NCI-H2227 (cell line): ENCODE results near the gene POLRMT.

ENCODE experiments used
- DNase-seq: peaks from one replicate; lab custom pipeline; 2025; ENCODE audit not compliant: unreplicated experiment; lab: John Stamatoyannopoulos, UW

Gene POLRMT

DNA sequence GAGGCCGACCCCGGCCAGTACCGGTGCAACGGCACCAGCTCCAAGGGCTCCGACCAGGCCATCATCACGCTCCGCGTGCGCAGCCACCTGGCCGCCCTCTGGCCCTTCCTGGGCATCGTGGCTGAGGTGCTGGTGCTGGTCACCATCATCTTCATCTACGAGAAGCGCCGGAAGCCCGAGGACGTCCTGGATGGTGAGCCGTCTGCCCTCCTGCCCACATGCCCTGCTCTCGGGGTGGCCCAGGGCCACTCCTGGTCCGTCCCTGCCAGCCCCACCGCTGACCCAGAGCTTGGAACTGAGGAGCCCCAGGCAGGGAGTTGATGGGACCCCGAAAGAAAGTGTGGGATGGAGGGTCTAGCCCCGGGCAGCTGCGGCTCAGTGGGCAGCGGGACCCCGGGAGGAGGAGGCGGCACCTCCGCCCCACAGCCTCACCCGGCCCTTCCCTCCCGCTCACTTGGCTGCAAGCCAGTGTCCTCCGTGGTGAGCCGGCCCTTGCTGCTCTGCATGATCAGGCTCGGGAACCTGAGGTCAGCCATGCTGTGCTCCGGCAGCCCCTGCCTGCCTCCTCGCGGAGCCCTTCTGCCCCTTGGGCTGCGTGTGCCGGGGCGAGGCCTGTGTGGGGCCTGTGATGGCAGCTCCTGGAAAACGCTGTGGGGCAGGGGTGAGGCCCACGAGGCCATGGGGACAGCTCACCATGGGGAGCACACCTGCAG is 51.8 kb downstream of the POLRMT start:
- DNase-seq: no peak

DNA sequence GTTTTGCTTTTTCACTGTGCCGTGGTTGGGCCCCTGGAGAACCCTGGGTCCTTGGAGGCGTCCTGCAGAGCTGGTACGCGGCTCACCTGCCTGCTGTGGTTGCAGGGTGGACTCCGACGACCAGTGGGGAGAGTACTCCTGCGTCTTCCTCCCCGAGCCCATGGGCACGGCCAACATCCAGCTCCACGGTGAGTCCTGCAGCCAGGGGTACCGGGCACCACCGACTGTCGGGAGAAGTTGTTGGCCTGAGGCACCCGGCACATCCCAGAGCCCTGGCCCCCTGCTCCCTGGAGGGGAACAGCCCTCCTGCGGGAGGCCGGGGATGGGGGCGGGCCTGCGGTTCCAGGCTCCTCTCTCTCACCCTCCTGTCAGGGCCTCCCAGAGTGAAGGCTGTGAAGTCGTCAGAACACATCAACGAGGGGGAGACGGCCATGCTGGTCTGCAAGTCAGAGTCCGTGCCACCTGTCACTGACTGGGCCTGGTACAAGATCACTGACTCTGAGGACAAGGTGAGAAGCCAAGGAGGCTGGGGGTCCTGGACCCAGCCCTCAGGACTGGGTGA is 53.0 kb downstream of the POLRMT start:
- DNase-seq: no peak

DNA sequence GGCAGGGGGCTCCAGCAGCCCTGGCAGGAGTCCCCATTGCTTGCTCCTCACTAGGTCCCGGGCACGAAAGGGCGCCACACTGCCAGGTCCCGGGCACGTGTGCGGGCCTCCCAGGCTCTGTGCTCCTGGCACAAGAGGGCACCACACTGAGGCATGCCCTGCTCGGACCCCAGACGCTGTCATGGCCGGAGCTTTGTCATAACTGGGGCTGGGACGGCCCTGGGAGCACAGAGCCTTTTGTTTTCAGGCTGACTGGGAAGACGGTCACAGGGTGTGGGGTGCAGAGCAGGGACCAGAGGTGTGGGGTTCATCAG is 53.5 kb downstream of the POLRMT start:
- DNase-seq: no peak

DNA sequence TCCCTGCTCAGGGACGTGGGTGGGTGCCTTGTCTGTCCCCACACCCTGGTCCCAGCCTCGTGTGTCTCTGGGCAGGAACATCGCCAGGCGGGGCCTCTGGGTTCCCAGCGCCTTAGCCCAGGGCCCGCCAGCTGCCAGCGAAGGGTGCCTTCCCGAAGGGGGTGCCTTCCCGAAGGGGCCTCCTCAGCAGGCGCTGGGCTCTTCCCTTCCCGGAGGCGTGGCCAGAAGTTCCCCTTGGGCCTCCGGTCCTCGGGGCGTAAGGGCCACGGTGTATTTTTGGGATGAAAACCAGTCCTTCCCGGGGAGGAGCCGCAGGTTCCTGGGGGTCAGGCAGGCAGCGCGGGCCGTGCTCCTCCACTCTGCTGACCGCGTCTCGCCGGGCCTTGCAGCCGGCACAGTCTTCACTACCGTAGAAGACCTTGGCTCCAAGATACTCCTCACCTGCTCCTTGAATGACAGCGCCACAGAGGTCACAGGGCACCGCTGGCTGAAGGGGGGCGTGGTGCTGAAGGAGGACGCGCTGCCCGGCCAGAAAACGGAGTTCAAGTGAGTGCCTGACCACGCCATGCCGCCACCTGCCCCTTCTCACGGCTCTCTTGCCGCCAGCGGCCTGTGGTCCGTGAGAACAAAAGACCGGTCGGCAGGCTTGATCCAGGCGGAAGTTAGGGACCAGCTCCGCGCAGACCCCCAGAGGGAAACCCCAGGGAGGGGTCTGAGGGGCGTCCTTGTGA is 54.1 kb downstream of the POLRMT start:
- DNase-seq: no peak

- no peak for DNase-seq
These were observed 55.6 kb downstream of the POLRMT start for GRCh38 chr19:577439-578392.

DNA sequence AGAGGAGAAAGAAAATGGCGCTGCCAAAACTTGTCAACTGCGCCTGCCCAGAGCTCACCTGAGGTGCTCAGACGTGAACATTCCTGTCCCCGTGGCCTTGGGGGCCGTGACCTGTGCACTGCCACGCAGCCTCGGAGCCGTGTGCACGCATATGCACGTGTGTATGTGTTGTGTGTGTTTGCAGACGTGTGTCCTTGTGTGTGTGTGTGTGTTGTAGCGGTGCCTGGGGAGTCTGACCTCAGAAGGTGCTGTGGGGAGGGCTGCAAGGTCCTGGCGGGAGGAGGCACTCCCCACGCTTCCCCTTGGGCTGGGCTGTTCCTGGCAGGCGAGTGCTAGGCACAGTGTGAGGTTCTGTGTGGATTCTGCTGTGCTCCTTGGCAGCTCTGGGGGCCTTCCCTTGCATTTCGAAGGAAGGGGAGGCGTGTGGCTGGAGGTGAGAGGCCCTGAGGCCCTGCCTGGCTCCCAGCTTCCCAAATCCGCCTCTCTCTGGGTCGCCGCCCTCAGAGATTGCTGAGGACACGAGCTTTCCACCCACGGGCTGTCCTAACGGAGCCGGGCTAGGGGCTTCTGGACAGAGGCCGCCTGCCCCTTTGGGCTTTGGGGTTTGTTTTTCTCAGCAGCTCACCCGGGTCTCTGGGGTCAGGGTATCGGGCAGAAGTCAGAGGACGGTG is 56.4 kb downstream of the POLRMT start:
- DNase-seq: no peak

GRCh38 chr19:575527-576506 is 57.5 kb downstream of the POLRMT start:
- DNase-seq: peak; percentile 37

DNA sequence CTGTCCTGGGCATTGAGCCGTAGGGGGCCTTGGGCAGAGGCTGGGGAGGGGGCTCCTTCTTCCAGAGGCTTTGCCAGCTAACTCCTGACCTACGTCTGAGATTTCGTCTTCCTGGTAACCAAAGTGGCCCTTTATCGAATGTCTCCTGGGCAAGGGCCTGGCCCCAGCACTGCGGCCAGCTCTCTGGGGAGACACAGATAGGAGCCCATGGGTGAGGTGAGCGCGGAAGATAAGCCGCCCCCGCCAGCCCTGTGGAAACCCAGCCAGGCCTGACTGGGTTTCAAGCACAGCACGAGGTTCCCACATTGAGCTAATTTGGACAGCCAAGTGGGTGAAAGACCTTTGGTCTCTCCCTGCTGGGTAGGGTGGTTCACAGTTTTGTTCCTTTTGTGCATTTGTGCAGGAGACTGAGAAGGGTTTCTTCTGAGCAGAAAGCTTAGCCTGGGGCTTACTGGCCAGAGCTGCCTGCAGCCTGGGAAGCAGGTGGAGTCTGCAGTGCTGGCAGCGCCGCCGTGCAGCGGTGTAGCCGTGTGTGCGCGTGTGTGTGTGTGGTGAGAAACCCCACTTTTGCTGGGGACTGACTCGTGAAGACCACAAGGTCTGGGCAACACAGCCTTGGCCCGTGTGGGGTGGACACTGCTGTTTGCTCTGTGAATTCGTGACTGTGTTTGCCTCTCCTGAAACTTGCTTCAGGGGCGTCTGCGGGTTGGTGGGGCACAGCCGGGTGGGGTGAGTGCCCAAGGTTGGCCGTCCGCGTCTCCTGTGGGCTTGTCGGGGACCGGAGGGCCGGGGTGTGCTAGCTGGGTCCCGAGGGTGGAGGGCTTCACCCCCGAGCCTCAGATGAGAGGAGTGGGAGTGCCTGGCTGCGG is 58.4 kb downstream of the POLRMT start:
- peak; percentile 66 for DNase-seq

- no peak for DNase-seq
These were observed 59.9 kb downstream of the POLRMT start for GRCh38 chr19:573519-573825.

DNA sequence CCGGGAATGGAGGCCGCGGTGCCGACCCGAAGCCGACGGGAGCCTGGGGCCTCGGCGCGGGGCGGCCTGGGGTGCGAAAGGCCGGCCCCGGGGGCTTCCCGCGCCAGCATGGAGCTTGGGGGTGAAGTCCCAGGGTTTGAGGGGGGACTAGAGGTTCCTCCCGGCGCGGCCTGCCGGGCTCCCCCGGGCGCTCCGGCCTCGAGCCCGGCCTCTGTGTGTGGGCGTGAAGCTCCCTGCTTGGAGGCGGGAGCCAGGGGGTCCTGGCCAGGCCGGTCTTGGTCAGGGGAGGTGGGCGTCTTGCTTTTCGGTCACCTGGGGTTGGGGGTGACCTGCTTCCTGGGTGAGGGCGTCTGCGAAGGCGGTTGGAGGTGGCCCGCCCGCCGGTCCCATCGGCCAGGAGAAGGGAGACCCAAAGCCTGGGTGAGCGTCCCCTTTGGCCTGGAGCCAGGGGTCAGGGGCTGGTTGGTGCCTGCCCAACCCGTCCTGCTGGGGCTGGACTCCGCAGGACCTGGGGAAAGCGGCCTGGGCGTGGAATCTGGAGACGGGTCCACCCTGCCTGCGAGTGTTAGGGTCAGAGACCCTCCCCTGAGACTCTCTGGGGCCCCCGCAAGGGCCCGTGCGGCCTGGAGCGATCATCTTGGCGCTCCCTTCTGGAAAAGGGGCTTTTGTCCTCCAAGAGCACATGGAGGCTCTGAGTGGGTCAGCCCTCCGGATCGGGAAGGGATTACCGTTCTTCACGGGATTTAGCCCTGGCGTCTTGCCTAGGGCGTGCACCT is 60.4 kb downstream of the POLRMT start:
- DNase-seq: peak; percentile 41

GRCh38 chr19:572140-572742 is 61.1 kb downstream of the POLRMT start, which contains the start of gene BSG:
Gene BSG (plus strand): TSS chr19:572596. CDS start chr19:572635, 39 bp downstream.
- DNase-seq: peak; percentile 97

GRCh38 chr19:571566-571974 is 61.8 kb downstream of the POLRMT start:
- DNase-seq: peak; percentile 48

GRCh38 chr19:570937-571565 is 62.3 kb downstream of the POLRMT start:
- DNase-seq: peak; percentile 62

DNA sequence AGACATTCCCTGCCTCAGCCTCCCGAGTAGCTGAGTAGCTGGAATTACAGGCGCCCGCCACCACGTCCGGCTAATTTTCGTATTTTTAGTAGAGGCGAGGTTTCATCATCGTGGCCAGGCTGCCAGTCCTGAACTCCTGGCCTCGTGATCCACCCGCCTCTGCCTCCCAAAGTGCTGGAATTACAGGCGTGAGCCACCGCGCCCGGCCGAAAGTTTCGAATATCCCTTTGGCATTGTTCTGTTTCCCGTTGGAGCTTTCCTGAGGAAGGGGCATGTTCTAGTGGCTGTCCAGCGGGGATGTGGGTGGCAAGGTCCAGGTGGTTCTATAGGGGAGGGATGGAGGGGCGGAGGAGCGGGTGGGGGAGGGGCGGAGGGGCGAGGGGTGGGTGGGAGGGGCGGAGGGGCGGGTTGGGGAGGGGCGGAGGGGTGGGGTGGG is 63.1 kb downstream of the POLRMT start:
- DNase-seq: no peak

GRCh38 chr19:567296-567900 is 65.9 kb downstream of the POLRMT start:
- DNase-seq: no peak
